GM10266 (cell line): ENCODE measurements around the gene SLC38A5.
"Not testable (repeated sequence)": the region's sequence is repeated elsewhere in the genome, so short reads cannot be mapped to it uniquely, and the experiment has no call there.

Experiments used
- DNase-seq: peaks from one replicate; pipeline ENCODE4 v3.0.0; 2012; ENCODE audit errors: extremely low spot score
- CTCF ChIP-seq: IDR thresholded peaks from 2 replicates; pipeline ENCODE4 v1.5.1; 2012; ENCODE audit warnings: mild to moderate bottlenecking, low read depth; ENCODE audit not compliant: control insufficient read depth, insufficient read depth; ENCODE audit errors: missing control alignments

The SLC38A5 gene

GRCh38 chrX:48450076-48450475 is 20.0 kb downstream of the SLC38A5 start:
- DNase-seq = no peak

GRCh38 chrX:48447201-48447600 is 22.9 kb downstream of the SLC38A5 start:
- DNase-seq = not testable (repeated sequence)

More at GRCh38 chrX:48450076-48450475, 20.0 kb downstream of the SLC38A5 start:
- no peak for TF ChIP-seq CTCF

DNA sequence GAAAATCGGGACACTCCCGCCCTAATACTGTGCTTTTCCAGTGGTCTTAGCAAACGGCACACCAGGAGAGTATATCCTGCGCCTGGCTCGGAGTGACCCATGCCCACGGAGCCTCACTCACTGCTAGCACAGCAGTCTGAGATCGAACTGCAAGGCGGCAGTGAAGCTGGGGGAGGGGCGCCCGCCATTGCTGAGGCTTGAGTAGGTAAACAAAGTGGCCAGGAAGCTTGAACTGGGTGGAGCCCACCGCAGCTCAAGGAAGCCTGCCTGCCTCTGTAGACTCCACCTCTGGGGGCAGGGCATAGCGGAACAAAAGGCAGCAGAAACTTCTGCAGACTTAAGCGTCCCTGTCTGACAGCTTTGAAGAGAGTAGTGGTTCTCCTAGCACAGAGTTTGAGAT is 36.3 kb downstream of the SLC38A5 start:
- DNase-seq = not testable (repeated sequence)

DNA sequence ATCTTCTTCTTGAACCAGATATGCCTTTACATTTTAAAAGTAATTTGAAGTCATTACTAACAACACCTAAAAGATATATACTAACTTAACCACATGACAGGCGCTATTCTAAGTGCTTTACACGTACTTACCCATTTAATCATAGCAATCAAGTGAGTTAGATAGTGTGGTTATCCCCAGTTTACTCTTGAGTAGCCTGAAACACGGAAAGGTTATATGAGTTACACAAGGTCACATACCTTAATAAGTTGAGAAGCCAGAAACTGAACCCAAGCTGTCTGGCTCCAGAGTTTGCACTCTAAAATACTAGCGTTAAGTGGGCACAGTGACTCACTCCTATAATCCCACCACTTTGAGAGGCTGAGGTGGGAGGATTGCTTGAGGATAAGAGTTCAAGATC is 39.9 kb downstream of the SLC38A5 start:
- DNase-seq = not testable (repeated sequence)

GRCh38 chrX:48429606-48430005 is 40.5 kb downstream of the SLC38A5 start:
- not testable (repeated sequence) for DNase-seq

DNA sequence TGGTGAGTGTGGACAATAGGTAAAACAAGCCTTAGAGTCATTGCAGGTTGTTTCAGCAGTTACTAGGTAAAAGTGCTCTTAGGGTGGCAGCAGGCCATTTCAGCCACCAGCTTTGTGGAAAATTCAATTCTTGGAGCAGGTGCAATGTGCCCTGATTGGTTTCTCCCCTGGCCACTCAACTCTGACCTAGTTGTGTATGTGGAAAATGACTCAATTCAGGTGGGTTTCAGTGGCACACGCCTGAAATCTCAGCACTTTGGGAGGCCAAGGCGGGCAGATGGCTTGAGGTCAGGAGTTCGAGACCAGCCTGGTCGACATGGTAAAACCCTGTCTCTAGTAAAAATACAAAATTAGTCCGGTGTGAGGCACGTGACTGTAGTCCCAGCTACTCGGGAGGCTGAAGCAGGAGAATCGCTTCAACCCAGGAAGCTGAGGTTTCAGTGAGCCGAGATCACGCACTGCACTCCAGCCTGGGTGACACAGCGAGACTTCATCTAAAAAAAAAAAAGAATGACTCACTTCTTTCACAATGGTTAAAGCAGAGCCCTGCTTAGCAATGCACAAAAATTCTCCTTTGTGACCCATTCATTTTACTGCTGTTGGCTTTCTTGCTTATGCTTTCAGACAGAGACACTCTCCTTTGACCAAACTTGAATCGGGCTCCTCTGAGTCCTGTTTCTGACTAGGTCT is 42.9 kb downstream of the SLC38A5 start:
- not testable (repeated sequence) for DNase-seq

GRCh38 chrX:48411860-48412259 is 58.2 kb downstream of the SLC38A5 start, which contains the start of gene SSX4B:
TSS of gene SSX4B (minus strand) at chrX:48411960. CDS start at chrX:48411372, 588 bp downstream.
- not testable (repeated sequence) for DNase-seq
